PC-3 (cell line): ENCODE measurements around the gene RNF157.

ENCODE experiments used
- EZH2 ChIP-seq: fragments of 300-600 bp; sonication (generic); IDR thresholded peaks from one replicate; pipeline ENCODE4 v1.6.1; 2017; ENCODE audit warnings: antibody characterized with exemption, mild to moderate bottlenecking, low read length; ENCODE audit not compliant: unreplicated experiment
- EZH2phosphoT487 ChIP-seq: fragments of 300-600 bp; sonication (generic); IDR thresholded peaks from 2 replicates; pipeline ENCODE4 v1.6.1; 2018; ENCODE audit warnings: mild to moderate bottlenecking, antibody characterized with exemption, low read length, borderline replicate concordance
- TF ChIP-seq, protein P1 (sequence below): fragments of 300-600 bp; sonication (generic); conservative IDR thresholded peaks from 2 replicates; pipeline ENCODE4 v1.5.1; 2017; ENCODE audit warnings: antibody characterized with exemption, low read depth, mild to moderate bottlenecking, low read length

DNA sequence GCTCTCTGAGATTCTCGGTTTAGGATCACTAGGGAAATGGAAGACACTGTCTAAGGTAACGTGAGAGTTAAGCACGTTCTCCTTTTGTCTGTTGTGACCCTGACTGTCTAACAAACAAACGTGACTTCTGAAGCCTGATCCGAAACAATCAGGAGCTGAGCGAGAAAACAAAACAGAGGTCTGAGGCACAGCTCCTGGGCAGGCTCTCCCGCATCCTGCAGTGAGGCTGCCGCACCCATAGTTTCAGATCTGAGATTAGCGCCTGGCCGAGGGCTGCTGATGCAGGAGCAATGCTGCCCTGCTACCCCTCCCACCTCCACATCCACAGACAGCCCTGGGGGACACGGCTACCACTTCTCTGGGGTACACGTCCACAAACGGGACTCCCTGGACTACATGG, 46.7 kb downstream of the RNF157 start:
- TF ChIP-seq EZH2phosphoT487 (no peak), EZH2 (no peak)
- TF ChIP-seq, protein P1, sequence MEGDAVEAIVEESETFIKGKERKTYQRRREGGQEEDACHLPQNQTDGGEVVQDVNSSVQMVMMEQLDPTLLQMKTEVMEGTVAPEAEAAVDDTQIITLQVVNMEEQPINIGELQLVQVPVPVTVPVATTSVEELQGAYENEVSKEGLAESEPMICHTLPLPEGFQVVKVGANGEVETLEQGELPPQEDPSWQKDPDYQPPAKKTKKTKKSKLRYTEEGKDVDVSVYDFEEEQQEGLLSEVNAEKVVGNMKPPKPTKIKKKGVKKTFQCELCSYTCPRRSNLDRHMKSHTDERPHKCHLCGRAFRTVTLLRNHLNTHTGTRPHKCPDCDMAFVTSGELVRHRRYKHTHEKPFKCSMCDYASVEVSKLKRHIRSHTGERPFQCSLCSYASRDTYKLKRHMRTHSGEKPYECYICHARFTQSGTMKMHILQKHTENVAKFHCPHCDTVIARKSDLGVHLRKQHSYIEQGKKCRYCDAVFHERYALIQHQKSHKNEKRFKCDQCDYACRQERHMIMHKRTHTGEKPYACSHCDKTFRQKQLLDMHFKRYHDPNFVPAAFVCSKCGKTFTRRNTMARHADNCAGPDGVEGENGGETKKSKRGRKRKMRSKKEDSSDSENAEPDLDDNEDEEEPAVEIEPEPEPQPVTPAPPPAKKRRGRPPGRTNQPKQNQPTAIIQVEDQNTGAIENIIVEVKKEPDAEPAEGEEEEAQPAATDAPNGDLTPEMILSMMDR, result no peak
